ENCODE data around the gene KCNQ1.

The KCNQ1 gene

DNA sequence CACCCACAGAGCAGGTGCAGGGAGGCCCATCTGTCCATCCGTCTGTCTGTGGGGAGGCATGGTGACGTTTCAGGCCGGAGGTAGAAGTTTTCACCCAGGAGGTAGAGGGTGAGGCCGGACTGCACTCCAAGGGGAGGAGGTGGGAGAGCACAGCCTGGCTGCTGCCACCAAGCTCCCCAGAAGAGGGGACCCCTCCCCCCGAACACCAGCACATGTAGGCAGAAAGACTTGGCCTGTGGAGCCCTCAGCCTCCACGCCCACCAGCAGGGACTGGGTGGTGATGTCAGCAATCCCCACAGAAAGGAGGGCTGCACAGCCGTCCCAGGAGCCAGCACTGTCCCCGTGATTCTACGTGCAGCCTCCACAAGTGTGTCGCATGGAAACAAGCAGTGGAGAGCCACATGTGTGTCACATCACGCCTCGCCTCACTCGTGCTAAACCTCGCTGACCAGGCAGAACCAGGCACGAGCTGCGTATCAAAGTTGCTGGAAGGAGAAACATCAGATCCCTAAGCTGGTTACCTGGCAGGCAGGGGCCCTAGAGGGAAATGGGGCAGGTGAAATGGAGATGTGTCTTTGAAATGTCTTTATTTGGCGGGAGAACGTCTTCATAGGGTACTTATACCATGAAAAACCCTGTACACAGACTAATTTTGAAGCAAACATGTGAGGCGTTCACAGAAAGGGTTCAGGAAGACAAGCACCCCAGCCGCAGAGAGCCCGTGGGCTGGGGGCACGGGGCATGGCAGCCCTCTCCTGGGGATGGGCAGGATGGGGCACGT is 391.7 kb downstream of the KCNQ1 start:
- Histone ChIP-seq H3K9me3 (ENCODE audit: control insufficient read depth, insufficient read depth, low read depth, low read length) (no peaks in the 10 kb centered on the region), H3K9ac (ENCODE audit: low read length) (no peak overlapping the region), H3K27ac (ENCODE audit: low read depth, low read length) (no peak overlapping the region), H3K36me3 (ENCODE audit: control insufficient read depth, insufficient read depth, low read length) (no peaks in the 10 kb centered on the region), H3K4me1 (ENCODE audit: control insufficient read depth, insufficient read depth, low read length) (peaks cover 41% of the 10 kb centered on the region; the same call in 1 of the 2 replicates), H3K27me3 (ENCODE audit: control insufficient read depth, insufficient read depth, low read length) (peaks cover 15% of the 10 kb centered on the region), H3K4me3 (ENCODE audit: low read depth, low read length) (no peak overlapping the region)

- H3K27ac ChIP-seq (ENCODE audit: low read depth, low read length) = no peak overlapping the region
- no peak overlapping the region for H3K4me3 ChIP-seq (ENCODE audit: low read depth, low read length)
- H3K4me1 ChIP-seq (ENCODE audit: control insufficient read depth, insufficient read depth, low read length) = peaks cover 41% of the 10 kb centered on the region; the same call in 1 of the 2 replicates
- no peaks in the 10 kb centered on the region for H3K36me3 ChIP-seq (ENCODE audit: control insufficient read depth, insufficient read depth, low read length)
- H3K9me3 ChIP-seq (ENCODE audit: control insufficient read depth, insufficient read depth, low read depth, low read length) = no peaks in the 10 kb centered on the region
- H3K27me3 ChIP-seq (ENCODE audit: control insufficient read depth, insufficient read depth, low read length) = peaks cover 19% of the 10 kb centered on the region
- H3K9ac ChIP-seq (ENCODE audit: low read length) = no peak overlapping the region
Observed at GRCh38 chr11:2837096-2837601, 392.3 kb downstream of the KCNQ1 start.

DNA sequence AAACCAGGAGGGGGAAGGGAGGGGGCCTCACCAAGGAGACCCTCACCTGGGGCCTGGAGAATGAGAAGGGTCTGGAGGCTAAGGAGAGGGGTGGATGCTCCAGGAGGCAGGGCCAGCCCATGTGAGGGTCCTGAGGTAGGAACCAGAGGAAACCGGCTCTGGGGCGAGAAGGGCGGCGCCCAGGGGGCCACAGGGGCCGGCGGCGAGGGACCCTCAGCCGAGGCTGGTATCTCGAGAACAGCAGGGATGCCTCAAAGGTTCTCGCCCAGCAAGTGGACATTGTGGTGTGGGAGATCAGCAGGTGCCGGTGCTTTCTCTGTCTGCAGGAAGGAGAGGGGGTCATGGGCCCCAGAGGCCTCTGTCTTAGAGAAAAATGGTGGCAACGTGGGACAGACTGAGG is 392.8 kb downstream of the KCNQ1 start:
- Histone ChIP-seq H3K27ac (ENCODE audit: low read depth, low read length) (no peak overlapping the region), H3K36me3 (ENCODE audit: control insufficient read depth, insufficient read depth, low read length) (no peaks in the 10 kb centered on the region), H3K27me3 (ENCODE audit: control insufficient read depth, insufficient read depth, low read length) (peaks cover 19% of the 10 kb centered on the region), H3K4me3 (ENCODE audit: low read depth, low read length) (no peak overlapping the region), H3K9me3 (ENCODE audit: control insufficient read depth, insufficient read depth, low read depth, low read length) (no peaks in the 10 kb centered on the region), H3K4me1 (ENCODE audit: control insufficient read depth, insufficient read depth, low read length) (peaks cover 41% of the 10 kb centered on the region; the same call in 1 of the 2 replicates), H3K9ac (ENCODE audit: low read length) (no peak overlapping the region)

DNA sequence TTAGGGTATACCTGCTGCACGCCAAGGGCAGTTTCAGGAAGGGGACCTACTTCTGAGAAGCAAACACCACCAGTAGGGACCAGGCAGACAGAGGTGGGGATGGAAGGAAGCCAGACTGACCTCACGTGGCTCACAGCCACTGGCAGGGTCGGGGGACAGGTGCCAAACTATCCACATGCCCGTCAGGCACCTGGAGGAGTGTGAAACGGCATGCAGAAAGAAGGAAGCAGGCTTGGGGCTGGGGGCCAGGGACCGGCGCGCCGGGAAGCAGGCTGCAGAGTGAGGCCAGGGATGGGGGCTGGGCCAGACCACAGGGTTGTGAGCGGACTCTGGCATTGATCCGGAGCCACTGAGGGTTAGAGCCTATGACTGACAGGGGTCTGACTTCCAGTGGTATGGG is 393.3 kb downstream of the KCNQ1 start:
- no peak overlapping the region for H3K27ac ChIP-seq (ENCODE audit: low read depth, low read length)
- peaks cover 18% of the 10 kb centered on the region for H3K27me3 ChIP-seq (ENCODE audit: control insufficient read depth, insufficient read depth, low read length)
- H3K4me3 ChIP-seq (ENCODE audit: low read depth, low read length) = no peak overlapping the region
- no peaks in the 10 kb centered on the region for H3K9me3 ChIP-seq (ENCODE audit: control insufficient read depth, insufficient read depth, low read depth, low read length)
- no peaks in the 10 kb centered on the region for H3K36me3 ChIP-seq (ENCODE audit: control insufficient read depth, insufficient read depth, low read length)
- H3K4me1 ChIP-seq (ENCODE audit: control insufficient read depth, insufficient read depth, low read length) = peaks cover 41% of the 10 kb centered on the region; the same call in 1 of the 2 replicates
- no peak overlapping the region for H3K9ac ChIP-seq (ENCODE audit: low read length)

- H3K9me3 ChIP-seq (ENCODE audit: control insufficient read depth, insufficient read depth, low read depth, low read length) = no peaks in the 10 kb centered on the region
- H3K4me1 ChIP-seq (ENCODE audit: control insufficient read depth, insufficient read depth, low read length) = peaks cover 41% of the 10 kb centered on the region; the same call in 1 of the 2 replicates
- H3K9ac ChIP-seq (ENCODE audit: low read length) = no peak overlapping the region
- H3K27ac ChIP-seq (ENCODE audit: low read depth, low read length) = no peak overlapping the region
- no peaks in the 10 kb centered on the region for H3K36me3 ChIP-seq (ENCODE audit: control insufficient read depth, insufficient read depth, low read length)
- peaks cover 18% of the 10 kb centered on the region for H3K27me3 ChIP-seq (ENCODE audit: control insufficient read depth, insufficient read depth, low read length)
- no peak overlapping the region for H3K4me3 ChIP-seq (ENCODE audit: low read depth, low read length)
Observed at GRCh38 chr11:2838676-2839294, 394.0 kb downstream of the KCNQ1 start.

DNA sequence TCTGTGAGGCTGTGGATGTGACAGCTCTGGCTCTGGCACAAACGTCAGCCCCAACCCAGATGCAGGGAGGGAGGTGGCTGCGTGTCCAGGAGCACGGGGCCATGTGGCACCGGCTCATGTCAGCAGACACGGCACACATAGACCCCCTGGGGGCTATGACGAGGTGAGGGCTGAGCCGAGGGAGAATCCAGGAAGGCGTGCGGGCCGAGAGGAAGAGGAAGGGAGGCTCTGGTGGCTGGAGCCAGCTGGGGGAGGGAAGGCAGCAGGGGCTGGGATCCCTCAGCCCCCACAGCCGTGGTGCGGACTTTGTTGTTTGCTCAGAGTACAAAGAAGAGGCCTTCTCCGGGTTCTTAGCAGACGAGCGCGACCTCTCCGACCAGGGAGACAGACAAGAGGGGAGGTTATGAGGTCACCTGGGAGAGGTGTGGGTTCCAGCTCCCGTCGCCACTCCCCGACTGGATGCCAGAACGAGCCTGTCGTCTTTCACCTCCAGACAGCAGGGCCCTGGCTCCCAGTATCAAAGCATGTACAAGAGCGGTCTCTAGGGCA is 394.7 kb downstream of the KCNQ1 start:
- Histone ChIP-seq H3K9ac (ENCODE audit: low read length) (no peak overlapping the region), H3K4me3 (ENCODE audit: low read depth, low read length) (no peak overlapping the region), H3K36me3 (ENCODE audit: control insufficient read depth, insufficient read depth, low read length) (no peaks in the 10 kb centered on the region), H3K9me3 (ENCODE audit: control insufficient read depth, insufficient read depth, low read depth, low read length) (no peaks in the 10 kb centered on the region), H3K27ac (ENCODE audit: low read depth, low read length) (no peak overlapping the region), H3K4me1 (ENCODE audit: control insufficient read depth, insufficient read depth, low read length) (peaks cover 43% of the 10 kb centered on the region; the same call in 1 of the 2 replicates), H3K27me3 (ENCODE audit: control insufficient read depth, insufficient read depth, low read length) (peaks cover 20% of the 10 kb centered on the region)

GRCh38 chr11:2841411-2842190 is 396.8 kb downstream of the KCNQ1 start:
- H3K27ac ChIP-seq (ENCODE audit: low read depth, low read length) = no peak overlapping the region

DNA sequence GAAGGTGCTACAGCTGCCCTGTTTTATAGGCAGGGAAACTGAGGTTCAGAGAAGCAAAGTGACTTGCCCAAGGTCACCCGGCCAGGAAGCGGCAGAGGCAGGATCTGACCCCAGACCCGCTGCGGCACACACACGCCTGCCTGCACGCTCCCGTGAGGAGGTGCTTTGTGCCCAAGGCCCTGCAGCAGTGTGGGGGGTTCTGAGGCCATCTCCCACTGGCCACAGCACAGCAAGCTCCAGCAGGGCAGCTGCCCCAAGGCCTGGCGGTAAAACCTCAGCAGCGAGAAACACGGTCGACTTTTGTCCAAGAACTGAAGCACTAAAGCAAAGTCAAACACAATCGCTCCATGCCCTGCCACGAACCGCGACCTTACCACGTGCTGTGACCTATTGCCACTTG is 398.1 kb downstream of the KCNQ1 start:
- H3K9me3 ChIP-seq (ENCODE audit: control insufficient read depth, insufficient read depth, low read depth, low read length) = no peaks in the 10 kb centered on the region
- no peak overlapping the region for H3K9ac ChIP-seq (ENCODE audit: low read length)
- peaks cover 32% of the 10 kb centered on the region; the same call in 1 of the 2 replicates for H3K27me3 ChIP-seq (ENCODE audit: control insufficient read depth, insufficient read depth, low read length)
- no peak overlapping the region for H3K27ac ChIP-seq (ENCODE audit: low read depth, low read length)
- no peaks in the 10 kb centered on the region for H3K36me3 ChIP-seq (ENCODE audit: control insufficient read depth, insufficient read depth, low read length)
- peaks cover 26% of the 10 kb centered on the region for H3K4me1 ChIP-seq (ENCODE audit: control insufficient read depth, insufficient read depth, low read length)
- H3K4me3 ChIP-seq (ENCODE audit: low read depth, low read length) = no peak overlapping the region

More at GRCh38 chr11:2841411-2842190, 396.8 kb downstream of the KCNQ1 start:
- H3K36me3 ChIP-seq (ENCODE audit: control insufficient read depth, insufficient read depth, low read length) = no peaks in the 10 kb centered on the region
- peaks cover 37% of the 10 kb centered on the region for H3K4me1 ChIP-seq (ENCODE audit: control insufficient read depth, insufficient read depth, low read length)
- H3K9ac ChIP-seq (ENCODE audit: low read length) = no peak overlapping the region
- H3K4me3 ChIP-seq (ENCODE audit: low read depth, low read length) = no peak overlapping the region
- peaks cover 24% of the 10 kb centered on the region; the same call in 1 of the 2 replicates for H3K27me3 ChIP-seq (ENCODE audit: control insufficient read depth, insufficient read depth, low read length)
- H3K9me3 ChIP-seq (ENCODE audit: control insufficient read depth, insufficient read depth, low read depth, low read length) = no peaks in the 10 kb centered on the region

GRCh38 chr11:2843551-2843950 is 398.7 kb downstream of the KCNQ1 start:
- Histone ChIP-seq H3K27me3 (ENCODE audit: control insufficient read depth, insufficient read depth, low read length) (peaks cover 32% of the 10 kb centered on the region; the same call in 1 of the 2 replicates), H3K27ac (ENCODE audit: low read depth, low read length) (no peak overlapping the region), H3K4me1 (ENCODE audit: control insufficient read depth, insufficient read depth, low read length) (peaks cover 20% of the 10 kb centered on the region), H3K36me3 (ENCODE audit: control insufficient read depth, insufficient read depth, low read length) (no peaks in the 10 kb centered on the region), H3K9me3 (ENCODE audit: control insufficient read depth, insufficient read depth, low read depth, low read length) (no peaks in the 10 kb centered on the region), H3K9ac (ENCODE audit: low read length) (no peak overlapping the region), H3K4me3 (ENCODE audit: low read depth, low read length) (no peak overlapping the region)

DNA sequence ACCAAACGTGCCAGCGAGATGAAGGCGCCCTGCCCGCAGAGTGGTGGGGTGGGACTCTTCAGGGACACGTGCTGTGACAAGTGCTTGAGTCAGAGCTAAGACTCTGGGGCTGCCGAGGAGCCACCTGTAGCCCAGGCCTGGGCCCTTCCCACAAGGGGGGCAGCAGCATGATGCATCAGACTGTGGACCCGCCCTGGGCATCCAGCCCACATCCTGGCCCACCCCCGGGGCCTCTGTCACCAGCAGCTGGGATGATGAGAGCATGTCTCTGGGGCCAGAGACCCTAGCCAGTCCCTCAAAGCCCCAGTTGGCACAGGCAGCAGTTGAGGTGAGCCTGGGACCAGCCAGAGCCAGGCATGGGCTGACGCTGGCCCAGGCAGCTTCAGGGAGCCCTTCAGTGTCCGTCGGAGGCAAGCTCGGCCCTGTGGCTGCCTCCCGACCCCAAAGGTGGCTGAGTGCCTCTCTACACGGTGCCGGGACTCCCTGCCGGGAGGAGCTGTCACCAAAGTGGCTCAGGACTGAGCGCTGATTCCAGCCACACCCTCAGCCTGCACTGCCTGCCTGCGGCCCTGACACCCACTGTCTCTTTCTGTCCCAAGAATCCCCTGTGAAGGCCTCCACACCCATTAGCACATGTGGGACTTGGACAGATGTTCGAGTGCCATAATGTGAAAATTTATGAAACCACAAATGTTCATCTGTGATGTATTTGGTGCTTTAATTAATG is 399.5 kb downstream of the KCNQ1 start:
- Histone ChIP-seq H3K27ac (ENCODE audit: low read depth, low read length) (no peak overlapping the region), H3K27me3 (ENCODE audit: control insufficient read depth, insufficient read depth, low read length) (peaks cover 38% of the 10 kb centered on the region), H3K36me3 (ENCODE audit: control insufficient read depth, insufficient read depth, low read length) (no peaks in the 10 kb centered on the region), H3K9me3 (ENCODE audit: control insufficient read depth, insufficient read depth, low read depth, low read length) (no peaks in the 10 kb centered on the region), H3K4me1 (ENCODE audit: control insufficient read depth, insufficient read depth, low read length) (peaks cover 20% of the 10 kb centered on the region), H3K4me3 (ENCODE audit: low read depth, low read length) (no peak overlapping the region), H3K9ac (ENCODE audit: low read length) (no peak overlapping the region)
